ENCODE results near the gene LMF1.

LMF1 gene

DNA sequence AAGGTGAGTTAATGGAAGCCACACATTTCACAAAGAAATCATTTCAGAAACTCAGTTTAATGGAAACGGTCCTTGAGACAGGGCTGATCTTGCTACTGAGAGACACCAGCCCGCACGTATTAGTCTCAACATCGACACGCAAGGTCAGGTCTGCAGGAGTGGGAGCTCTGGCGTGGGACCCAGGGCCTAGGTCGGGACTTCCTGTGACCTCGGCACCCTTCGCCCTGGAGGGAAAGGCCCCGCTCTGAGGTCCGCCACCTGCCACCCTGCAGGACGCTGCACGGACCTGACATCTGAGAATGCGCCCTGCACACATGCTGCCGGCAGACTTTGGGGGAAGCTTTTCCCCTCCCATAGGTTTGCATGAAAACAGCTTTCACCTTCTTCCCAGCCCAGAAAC is 59.7 kb downstream of the LMF1 start:
- TF ChIP-seq, protein P1, sequence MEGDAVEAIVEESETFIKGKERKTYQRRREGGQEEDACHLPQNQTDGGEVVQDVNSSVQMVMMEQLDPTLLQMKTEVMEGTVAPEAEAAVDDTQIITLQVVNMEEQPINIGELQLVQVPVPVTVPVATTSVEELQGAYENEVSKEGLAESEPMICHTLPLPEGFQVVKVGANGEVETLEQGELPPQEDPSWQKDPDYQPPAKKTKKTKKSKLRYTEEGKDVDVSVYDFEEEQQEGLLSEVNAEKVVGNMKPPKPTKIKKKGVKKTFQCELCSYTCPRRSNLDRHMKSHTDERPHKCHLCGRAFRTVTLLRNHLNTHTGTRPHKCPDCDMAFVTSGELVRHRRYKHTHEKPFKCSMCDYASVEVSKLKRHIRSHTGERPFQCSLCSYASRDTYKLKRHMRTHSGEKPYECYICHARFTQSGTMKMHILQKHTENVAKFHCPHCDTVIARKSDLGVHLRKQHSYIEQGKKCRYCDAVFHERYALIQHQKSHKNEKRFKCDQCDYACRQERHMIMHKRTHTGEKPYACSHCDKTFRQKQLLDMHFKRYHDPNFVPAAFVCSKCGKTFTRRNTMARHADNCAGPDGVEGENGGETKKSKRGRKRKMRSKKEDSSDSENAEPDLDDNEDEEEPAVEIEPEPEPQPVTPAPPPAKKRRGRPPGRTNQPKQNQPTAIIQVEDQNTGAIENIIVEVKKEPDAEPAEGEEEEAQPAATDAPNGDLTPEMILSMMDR (IDR thresholded peaks at IDR 0.05; ENCODE audit: control insufficient read depth, extremely low read depth, insufficient read depth), result no peak
- no peak overlapping the region for H3K4me3 ChIP-seq (ENCODE audit: low read depth, low read length)
- no peak for DNase-seq (ENCODE audit: low read depth)

- no peak overlapping the region for H3K4me3 ChIP-seq (ENCODE audit: low read depth, low read length)
- TF ChIP-seq, protein P1 (IDR thresholded peaks at IDR 0.05; ENCODE audit: control insufficient read depth, extremely low read depth, insufficient read depth), result no peak
- DNase-seq (ENCODE audit: low read depth), result no peak
Observed at GRCh38 chr16:910181-910580, 60.6 kb downstream of the LMF1 start.

DNA sequence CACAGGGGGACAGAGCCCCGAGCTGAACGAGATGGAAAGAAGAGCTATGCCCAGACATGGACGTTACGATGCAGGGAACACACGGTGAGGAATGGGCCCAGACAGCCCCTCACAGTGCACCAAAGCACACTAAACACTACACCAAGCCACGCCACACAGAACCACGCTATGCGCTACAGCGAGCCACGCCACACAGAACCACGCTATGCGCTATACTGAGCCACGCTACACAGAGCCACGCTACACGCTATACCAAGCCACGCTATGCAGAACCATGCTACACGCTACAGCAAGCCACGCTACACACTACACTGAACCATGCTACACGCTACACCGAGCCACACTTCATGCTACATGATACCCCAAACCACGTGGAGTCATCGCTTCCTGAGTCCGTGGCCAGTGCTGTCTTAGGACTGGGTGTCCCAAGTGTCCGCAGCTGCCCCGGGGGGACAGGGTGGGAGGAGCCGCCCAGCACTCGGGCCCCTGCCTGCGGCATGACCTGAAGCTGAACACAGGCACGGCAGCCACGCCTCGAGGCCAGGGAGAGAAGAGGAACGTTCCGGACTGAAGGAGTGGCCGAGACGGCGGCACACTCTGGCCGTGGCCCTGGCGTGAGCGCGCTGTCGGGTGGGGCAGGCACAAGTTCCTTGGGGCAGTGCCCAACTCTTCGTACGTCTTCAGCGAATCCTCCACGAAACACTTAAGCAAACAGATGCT is 61.3 kb downstream of the LMF1 start:
- H3K4me3 ChIP-seq (ENCODE audit: low read depth, low read length), result no peak overlapping the region
- no peak for DNase-seq (ENCODE audit: low read depth)
- TF ChIP-seq, protein P1 (IDR thresholded peaks at IDR 0.05; ENCODE audit: control insufficient read depth, extremely low read depth, insufficient read depth), result no peak

GRCh38 chr16:908526-909155 is 62.1 kb downstream of the LMF1 start:
- no peak for DNase-seq (ENCODE audit: low read depth)
- TF ChIP-seq, protein P1 (IDR thresholded peaks at IDR 0.05; ENCODE audit: control insufficient read depth, extremely low read depth, insufficient read depth), result no peak
- no peak overlapping the region for H3K4me3 ChIP-seq (ENCODE audit: low read depth, low read length)

- H3K4me3 ChIP-seq (ENCODE audit: low read depth, low read length), result no peak overlapping the region
- no peak for DNase-seq (ENCODE audit: low read depth)
- TF ChIP-seq, protein P1 (IDR thresholded peaks at IDR 0.05; ENCODE audit: control insufficient read depth, extremely low read depth, insufficient read depth), result no peak
Observed at GRCh38 chr16:907842-908241, 62.9 kb downstream of the LMF1 start.

DNA sequence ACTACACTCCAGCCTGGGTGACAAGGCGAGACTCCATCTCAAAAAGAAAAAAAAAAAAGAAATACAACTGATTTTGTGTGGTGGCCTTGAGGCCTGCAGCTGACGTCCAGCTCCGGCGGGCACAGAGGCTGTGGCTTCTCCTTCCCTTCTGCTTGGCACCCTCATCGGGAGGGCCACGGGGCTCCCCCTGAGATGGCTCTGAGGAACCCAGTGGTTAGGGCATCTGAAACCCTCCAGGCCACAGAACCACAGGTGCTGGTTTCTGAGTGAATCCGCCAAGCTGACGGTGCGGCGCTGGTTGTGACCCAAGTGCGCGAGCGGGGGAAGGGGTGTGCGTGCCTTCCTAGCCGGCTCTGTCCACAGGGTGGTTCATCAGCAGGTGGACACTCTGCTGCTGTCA is 63.4 kb downstream of the LMF1 start:
- no peak overlapping the region for H3K4me3 ChIP-seq (ENCODE audit: low read depth, low read length)
- TF ChIP-seq, protein P1 (IDR thresholded peaks at IDR 0.05; ENCODE audit: control insufficient read depth, extremely low read depth, insufficient read depth), result no peak
- DNase-seq (ENCODE audit: low read depth), result no peak

All from LNCaP clone FGC (cell line).